ENCODE results near the gene EPM2AIP1.
"Not testable (repeated sequence)": the region's sequence is repeated elsewhere in the genome, so short reads cannot be mapped to it uniquely, and the experiment has no call there.

EPM2AIP1 gene

GRCh38 chr3:36991923-36992805 is 767 bp downstream of the EPM2AIP1 start:
- DNase-seq, result no peak

GRCh38 chr3:36991147-36991546 is 1.8 kb downstream of the EPM2AIP1 start:
- no peak for DNase-seq

GRCh38 chr3:36989568-36989967 is 3.4 kb downstream of the EPM2AIP1 start:
- DNase-seq, result no peak

- no peak for DNase-seq
Observed at GRCh38 chr3:36989005-36989404, 3.9 kb downstream of the EPM2AIP1 start.

- no peak for DNase-seq
Observed at GRCh38 chr3:36988356-36988755, 4.6 kb downstream of the EPM2AIP1 start.

- no peak for DNase-seq
Observed at GRCh38 chr3:36981006-36981405, 11.9 kb downstream of the EPM2AIP1 start.

GRCh38 chr3:36973139-36973538 is 19.8 kb downstream of the EPM2AIP1 start:
- DNase-seq, result no peak

GRCh38 chr3:36972163-36972562 is 20.8 kb downstream of the EPM2AIP1 start:
- DNase-seq, result no peak

GRCh38 chr3:36969540-36970432 is 23.1 kb downstream of the EPM2AIP1 start:
- peak; percentile 81 for DNase-seq

GRCh38 chr3:36969085-36969484 is 23.8 kb downstream of the EPM2AIP1 start:
- DNase-seq, result no peak

GRCh38 chr3:36965440-36965839 is 27.5 kb downstream of the EPM2AIP1 start:
- no peak for DNase-seq

- no peak for DNase-seq
Observed at GRCh38 chr3:36964817-36965216, 28.1 kb downstream of the EPM2AIP1 start.

- DNase-seq, result no peak
Observed at GRCh38 chr3:36964331-36964730, 28.6 kb downstream of the EPM2AIP1 start.

- not testable (repeated sequence) for DNase-seq
Observed at GRCh38 chr3:36963008-36963407, 29.9 kb downstream of the EPM2AIP1 start.

- DNase-seq, result no peak
Observed at GRCh38 chr3:36960502-36960901, 32.4 kb downstream of the EPM2AIP1 start.

- no peak for DNase-seq
Observed at GRCh38 chr3:36959821-36960220, 33.1 kb downstream of the EPM2AIP1 start.

GRCh38 chr3:36957862-36958686 is 34.9 kb downstream of the EPM2AIP1 start:
- DNase-seq, result no peak

GRCh38 chr3:36957063-36957462 is 35.9 kb downstream of the EPM2AIP1 start:
- DNase-seq, result no peak

- no peak for DNase-seq
Observed at GRCh38 chr3:36956155-36956554, 36.8 kb downstream of the EPM2AIP1 start.

GRCh38 chr3:36954452-36955134 is 38.3 kb downstream of the EPM2AIP1 start:
- DNase-seq, result no peak

GRCh38 chr3:36947814-36948213 is 45.1 kb downstream of the EPM2AIP1 start:
- DNase-seq, result not testable (repeated sequence)

- no peak for DNase-seq
Observed at GRCh38 chr3:36945333-36945980, 47.5 kb downstream of the EPM2AIP1 start.
